AG04449 (cell line): Measurements from ENCODE around the gene ARTN.

Experiments used
- CTCF ChIA-PET: fragments of 350-600 bp; formaldehyde crosslinking; extraction: SDS; loops from one replicate; lab custom pipeline; 2021; ENCODE audit warnings: antibody characterized with exemption; lab: Yijun Ruan, JAX
- POLR2A ChIA-PET: fragments of 400-600, 350-600 bp; formaldehyde crosslinking; extraction: SDS; loops from one replicate; lab custom pipeline; 2020; ENCODE audit warnings: antibody characterized with exemption, inconsistent platforms; lab: Yijun Ruan, JAX
- DNase-seq: peaks from one replicate; pipeline ENCODE4 v3.0.0-alpha.2; 2010; ENCODE audit warnings: low read depth, low spot score
- H3K4me3 ChIP-seq: 2 replicates; pipeline ENCODE4 v1.5.1; 2011; ENCODE audit warnings: low read depth, mild to moderate bottlenecking, control low read depth, low read length
- TF ChIP-seq, protein P1 (sequence below): IDR thresholded peaks from one replicate; pipeline ENCODE4 v1.5.1; 2011; ENCODE audit warnings: mild to moderate bottlenecking, moderate library complexity, low read length, control low read depth, inconsistent platforms; ENCODE audit not compliant: insufficient read depth; ENCODE audit errors: missing control alignments

The ARTN gene

DNA sequence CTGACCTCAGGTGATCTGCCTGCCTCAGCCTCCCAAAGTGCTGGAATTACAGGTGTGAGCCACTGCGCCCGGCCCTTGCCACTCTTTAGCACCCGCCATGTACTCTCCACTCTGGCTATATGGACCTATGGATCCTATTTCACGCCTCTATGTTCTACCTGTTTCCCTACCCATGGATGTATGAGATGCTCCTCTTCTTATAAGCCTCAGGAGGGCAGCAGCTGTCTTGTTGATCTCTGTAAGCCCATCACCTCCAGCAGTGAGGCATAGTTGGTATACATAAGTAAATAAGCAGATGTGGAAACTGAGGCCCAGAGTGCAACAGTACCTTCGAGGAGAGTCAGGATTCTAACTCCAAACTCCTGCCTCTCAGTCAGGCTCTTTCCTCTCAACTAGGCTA, 24.7 kb upstream of the ARTN start:
- POLR2A ChIA-PET: no interaction called here
- CTCF ChIA-PET: interaction anchor here (1.4 to 1.9 kb wide), 3 partner anchors 26 to 144 kb away, joined by 3 to 12 read pairs (median 8); partner anchors contain the start of gene ARTN
- DNase-seq: no peak
- H3K4me3 ChIP-seq: no peak overlapping the region
- TF ChIP-seq, protein P1, sequence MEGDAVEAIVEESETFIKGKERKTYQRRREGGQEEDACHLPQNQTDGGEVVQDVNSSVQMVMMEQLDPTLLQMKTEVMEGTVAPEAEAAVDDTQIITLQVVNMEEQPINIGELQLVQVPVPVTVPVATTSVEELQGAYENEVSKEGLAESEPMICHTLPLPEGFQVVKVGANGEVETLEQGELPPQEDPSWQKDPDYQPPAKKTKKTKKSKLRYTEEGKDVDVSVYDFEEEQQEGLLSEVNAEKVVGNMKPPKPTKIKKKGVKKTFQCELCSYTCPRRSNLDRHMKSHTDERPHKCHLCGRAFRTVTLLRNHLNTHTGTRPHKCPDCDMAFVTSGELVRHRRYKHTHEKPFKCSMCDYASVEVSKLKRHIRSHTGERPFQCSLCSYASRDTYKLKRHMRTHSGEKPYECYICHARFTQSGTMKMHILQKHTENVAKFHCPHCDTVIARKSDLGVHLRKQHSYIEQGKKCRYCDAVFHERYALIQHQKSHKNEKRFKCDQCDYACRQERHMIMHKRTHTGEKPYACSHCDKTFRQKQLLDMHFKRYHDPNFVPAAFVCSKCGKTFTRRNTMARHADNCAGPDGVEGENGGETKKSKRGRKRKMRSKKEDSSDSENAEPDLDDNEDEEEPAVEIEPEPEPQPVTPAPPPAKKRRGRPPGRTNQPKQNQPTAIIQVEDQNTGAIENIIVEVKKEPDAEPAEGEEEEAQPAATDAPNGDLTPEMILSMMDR: no peak

DNA sequence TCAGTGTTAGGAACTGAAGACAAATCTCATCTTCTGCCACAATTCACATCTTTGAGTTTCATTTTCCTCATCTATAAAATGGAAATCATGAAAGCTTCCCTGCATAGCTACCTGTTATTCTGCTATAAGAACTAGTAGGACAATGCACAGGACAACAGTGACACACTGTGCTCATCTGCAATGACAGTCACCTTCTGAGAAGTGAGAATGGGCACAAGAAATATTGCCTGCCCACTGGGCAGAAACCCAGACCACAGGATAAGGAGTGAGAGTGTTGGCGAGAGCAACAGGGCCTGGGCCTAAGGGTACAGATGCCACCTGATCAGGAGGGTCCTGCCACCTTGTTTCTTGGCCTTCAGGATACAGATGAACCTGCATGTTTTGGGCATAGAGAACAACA, 23.3 kb upstream of the ARTN start:
- DNase-seq: no peak
- CTCF ChIA-PET: interaction anchor here (1.9 to 2.6 kb wide), 2 partner anchors 24 to 147 kb away, joined by 8 to 17 read pairs; no protein-coding TSS in a partner anchor

DNA sequence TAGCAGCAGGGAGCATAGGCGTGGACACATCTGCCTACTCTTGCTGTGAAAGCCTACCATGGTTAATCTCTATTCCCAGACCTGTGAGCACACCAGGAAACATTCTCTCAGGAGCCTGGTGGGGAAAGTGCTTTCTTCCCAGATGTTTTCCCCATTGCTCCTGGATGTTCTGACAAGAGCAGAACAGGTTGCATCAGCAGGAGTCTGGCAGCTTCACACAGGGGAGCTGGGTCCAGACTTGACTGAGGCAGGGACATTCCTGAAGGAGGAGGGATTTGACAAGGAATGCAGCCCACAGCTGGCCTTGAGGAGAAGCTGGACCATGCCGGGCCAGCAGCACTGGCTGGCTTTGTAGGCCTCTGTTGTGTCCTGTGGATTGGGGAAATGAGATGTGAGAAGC, 21.0 kb upstream of the ARTN start:
- ChIA-PET POLR2A (no interaction called here), CTCF (interaction anchor here (0.7 to 6.5 kb wide), 11 partner anchors 9 to 149 kb away, joined by 3 to 64 read pairs (median 4); partner anchors contain the start of gene ARTN)
- TF ChIP-seq, protein P1: no peak
- no peak overlapping the region for H3K4me3 ChIP-seq
- peak; percentile 12 for DNase-seq

More for the DNA sequence above, 23.3 kb upstream of the ARTN start:
- TF ChIP-seq, protein P1: no peak
- H3K4me3 ChIP-seq: no peak overlapping the region
- POLR2A ChIA-PET: no interaction called here

DNA sequence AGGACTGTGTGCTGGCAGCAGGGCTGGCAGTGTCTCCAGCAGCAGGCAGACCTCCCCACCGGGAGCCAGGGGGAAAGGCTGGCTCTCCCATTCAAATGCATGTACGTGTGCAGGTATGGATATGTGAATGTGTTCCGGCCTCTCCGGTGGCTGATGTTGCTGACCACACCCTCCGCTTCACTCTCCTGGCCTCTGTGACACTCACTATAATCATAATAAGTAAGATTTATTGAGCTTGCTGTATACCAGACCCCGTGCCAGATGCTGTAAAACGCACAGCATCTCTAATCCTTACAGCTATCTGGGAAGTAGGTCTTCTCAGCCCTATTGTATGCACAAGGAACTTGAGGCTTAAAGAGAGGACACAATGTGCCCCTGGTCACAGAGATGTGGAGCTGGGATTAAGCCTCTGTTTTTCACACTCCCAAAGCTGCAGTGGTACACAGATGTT, 20.5 kb upstream of the ARTN start:
- TF ChIP-seq, protein P1: no peak
- POLR2A ChIA-PET: no interaction called here
- H3K4me3 ChIP-seq: no peak overlapping the region
- CTCF ChIA-PET: interaction anchor here (0.7 to 6.5 kb wide), 9 partner anchors 8 to 150 kb away, joined by 3 to 64 read pairs (median 5); partner anchors contain the start of gene ARTN
- DNase-seq: no peak

DNA sequence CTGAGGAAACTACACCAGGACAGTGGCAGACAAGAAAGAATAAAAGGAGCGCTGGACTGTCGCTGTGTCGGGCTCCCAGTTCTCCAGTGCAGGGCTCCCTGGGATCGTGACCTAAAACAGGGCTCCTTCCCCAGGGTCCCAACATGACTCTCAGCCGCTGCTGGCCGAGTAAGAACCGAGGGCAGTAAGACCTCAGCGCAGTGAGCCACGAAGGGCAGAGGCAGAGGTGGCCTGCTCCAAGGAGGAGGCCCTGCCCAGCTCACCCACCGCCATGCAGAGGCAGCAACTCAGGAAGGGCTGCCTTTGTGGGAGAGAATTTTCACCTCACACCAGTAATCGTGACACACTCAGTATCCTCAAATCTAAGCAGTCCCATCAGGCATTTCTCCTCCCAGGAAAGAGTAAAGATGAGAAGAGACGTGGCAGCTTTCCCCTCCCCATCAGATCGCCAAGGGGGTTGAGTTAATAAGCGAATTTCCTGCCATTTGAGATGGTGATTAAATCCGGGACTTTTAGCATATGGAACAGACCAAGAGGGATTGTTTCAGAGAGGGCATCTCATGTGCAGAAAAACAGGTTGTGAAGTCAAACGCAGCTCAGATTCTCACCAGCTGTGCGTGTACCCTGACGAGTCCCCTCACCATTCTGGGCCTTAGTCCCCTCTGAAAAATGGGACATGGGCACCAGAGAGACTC, 19.8 kb upstream of the ARTN start:
- no peak for DNase-seq
- ChIA-PET CTCF (interaction anchor here (1.1 to 6.5 kb wide), 5 partner anchors 7 to 150 kb away, joined by 3 to 64 read pairs (median 5); partner anchors contain the start of gene ARTN), POLR2A (no interaction called here)
- TF ChIP-seq, protein P1: no peak
- H3K4me3 ChIP-seq: no peak overlapping the region
